HepG2 (cell line): Measurements from ENCODE around the gene BANP. TPM values are rescaled to one million over a fixed set of nuclear protein-coding genes. Genes with fewer than 3 reads are reported as not detected.

Source experiments
- ADNP ChIP-seq: sonication (generic); formaldehyde crosslinking; IDR thresholded peaks from 2 replicates; pipeline ENCODE4 v1.4.0; 2020; ENCODE audit warnings: missing genetic modification reagents
- CREB3 ChIP-seq: sonication (generic); formaldehyde crosslinking; IDR thresholded peaks from 2 replicates; pipeline ENCODE4 v1.5.0; 2020; ENCODE audit warnings: missing genetic modification reagents
- FOXP4 ChIP-seq: sonication (generic); formaldehyde crosslinking; IDR thresholded peaks from 2 replicates; pipeline ENCODE4 v1.4.0; 2020; ENCODE audit warnings: missing genetic modification reagents
- HOXD1 ChIP-seq: sonication (generic); formaldehyde crosslinking; IDR thresholded peaks from 2 replicates; pipeline ENCODE4 v1.5.0; 2020; ENCODE audit warnings: missing genetic modification reagents
- MYPOP ChIP-seq: sonication (generic); formaldehyde crosslinking; IDR thresholded peaks from 2 replicates; pipeline ENCODE4 v1.8.1; 2023; ENCODE audit warnings: mild to moderate bottlenecking, moderate library complexity, missing genetic modification reagents
- RORA ChIP-seq: sonication (generic); formaldehyde crosslinking; IDR thresholded peaks from 2 replicates; pipeline ENCODE4 v1.5.0; 2020; ENCODE audit warnings: mild to moderate bottlenecking, missing genetic modification reagents, moderate library complexity
- SP4 ChIP-seq: sonication (generic); formaldehyde crosslinking; IDR thresholded peaks from 2 replicates; pipeline ENCODE4 v1.8.1; 2023; ENCODE audit warnings: mild to moderate bottlenecking, missing genetic modification reagents
- SSRP1 ChIP-seq: IDR thresholded peaks from 2 replicates; pipeline ENCODE4 v1.6.1; 2016; ENCODE audit warnings: control low read depth
- STAT6 ChIP-seq: sonication (generic); formaldehyde crosslinking; IDR thresholded peaks from 2 replicates; pipeline ENCODE4 v1.4.0; 2020; ENCODE audit warnings: missing genetic modification reagents, mild to moderate bottlenecking, borderline replicate concordance
- ZBTB2 ChIP-seq: sonication (generic); formaldehyde crosslinking; IDR thresholded peaks from 2 replicates; pipeline ENCODE4 v1.8.0; 2022; ENCODE audit warnings: low read depth, missing genetic modification reagents
- ZNF180 ChIP-seq: sonication (generic); formaldehyde crosslinking; IDR thresholded peaks from 2 replicates; pipeline ENCODE4 v1.4.0; 2020; ENCODE audit warnings: low read depth, missing genetic modification reagents, borderline replicate concordance
- ZNF326 ChIP-seq: sonication (generic); formaldehyde crosslinking; IDR thresholded peaks from 2 replicates; pipeline ENCODE4 v1.4.0; 2020; ENCODE audit warnings: missing genetic modification reagents, borderline replicate concordance
- ZNF441 ChIP-seq: sonication (generic); formaldehyde crosslinking; IDR thresholded peaks from 2 replicates; pipeline ENCODE4 v1.7.0; 2021; ENCODE audit warnings: missing genetic modification reagents, borderline replicate concordance
- ZNF672 ChIP-seq: sonication (generic); formaldehyde crosslinking; IDR thresholded peaks from 2 replicates; pipeline ENCODE4 v1.8.1; 2022; ENCODE audit warnings: missing genetic modification reagents
- ZNF776 ChIP-seq: sonication (generic); formaldehyde crosslinking; IDR thresholded peaks from 2 replicates; pipeline ENCODE4 v1.4.0; 2020; ENCODE audit warnings: mild to moderate bottlenecking, missing genetic modification reagents
- ZSCAN29 ChIP-seq: sonication (generic); formaldehyde crosslinking; conservative IDR thresholded peaks from 2 replicates; pipeline ENCODE4 v1.4.0; 2020; ENCODE audit warnings: mild to moderate bottlenecking, missing genetic modification reagents
- polyA plus RNA-seq, 8 experiments: library from polyadenylated mRNA; depleted of rRNA in 3 of 8; stranded (reverse) in 7 of 8; unstranded in 1 of 8; fragments of >200 nt; fragmentation: Illumina TruSeq in 4 of 8; extraction: Trizol in 4 of 8; gene quantifications; 2 replicates each; pipeline versions ENCODE4 v1.2.1 to v1.2.3, GENCODE V29; 2011 to 2016; ENCODE audit warnings: low read depth in 4 of 8, missing spikeins in 1 of 8, mixed read lengths in 1 of 8; ENCODE audit not compliant: insufficient read depth in 1 of 8
- total RNA-seq, 5 experiments: library from RNA; depleted of rRNA; stranded (reverse); fragments of >200 nt; fragmentation: Illumina TruSeq; extraction: Trizol; gene quantifications; 2 replicates each; pipeline ENCODE4 v1.2.3, GENCODE V29; 2016; ENCODE audit warnings: low read depth in 1 of 5
- TF ChIP-seq, protein P1 (sequence below): sonication (generic); formaldehyde crosslinking; IDR thresholded peaks from 2 replicates; pipeline ENCODE4 v1.8.1; 2022; ENCODE audit warnings: low read depth, mild to moderate bottlenecking, missing genetic modification reagents

The BANP gene
- total and polyA plus RNA-seq, 2 of the 13 experiments (the other 11 are each of a cell fraction or from before 2014, with no cell fraction given), result 20.2 to 23.8 TPM

DNA sequence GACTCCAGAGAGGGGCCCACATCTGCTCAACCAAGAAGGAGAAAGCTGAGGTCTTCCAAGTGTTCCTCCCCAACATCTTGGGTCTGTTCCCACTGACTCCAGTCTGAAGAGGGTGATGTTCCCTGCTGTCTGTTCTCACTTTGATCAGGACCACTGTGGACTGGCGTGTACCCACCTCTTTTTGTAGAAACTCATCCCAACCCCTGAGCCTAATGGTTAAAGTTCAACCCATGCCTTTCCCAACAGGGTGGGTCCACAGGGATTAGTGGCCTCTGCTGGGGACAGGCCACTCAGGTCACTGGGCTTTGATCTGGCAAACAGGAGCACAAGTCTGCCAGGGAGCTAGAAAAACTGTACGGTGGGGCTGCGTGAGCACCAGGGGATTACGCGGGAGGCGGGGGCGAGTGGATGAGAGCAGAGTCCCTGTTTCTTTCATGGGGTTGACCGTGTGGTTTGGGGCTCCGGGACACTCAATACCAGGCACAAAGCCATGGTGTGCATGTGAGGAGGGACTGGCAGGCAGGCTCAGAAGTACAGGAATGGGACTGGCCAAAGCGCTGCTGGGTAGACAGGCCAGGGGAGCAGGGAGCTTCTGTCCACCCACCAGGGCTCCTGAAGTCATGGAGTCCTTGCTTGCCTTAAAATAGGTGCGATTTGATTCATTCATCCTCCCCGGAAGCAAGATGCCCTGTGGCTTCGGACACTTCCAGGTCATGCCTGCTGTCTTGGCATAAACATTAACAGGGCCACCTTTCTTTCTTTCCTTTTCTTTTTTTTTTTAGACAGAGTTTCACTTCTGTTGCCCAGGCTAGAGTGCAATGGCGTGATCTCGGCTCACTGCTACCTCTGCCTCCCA lies 14.6 kb upstream of the BANP start, which contains the start of gene CA5A (continued):
- TF ChIP-seq ZNF672 (CRISPR knock-in tag), result no peak
- TF ChIP-seq STAT6 (CRISPR knock-in tag), result peak; percentile 84; the same call in 1 of the 2 replicates
- TF ChIP-seq, protein P1, sequence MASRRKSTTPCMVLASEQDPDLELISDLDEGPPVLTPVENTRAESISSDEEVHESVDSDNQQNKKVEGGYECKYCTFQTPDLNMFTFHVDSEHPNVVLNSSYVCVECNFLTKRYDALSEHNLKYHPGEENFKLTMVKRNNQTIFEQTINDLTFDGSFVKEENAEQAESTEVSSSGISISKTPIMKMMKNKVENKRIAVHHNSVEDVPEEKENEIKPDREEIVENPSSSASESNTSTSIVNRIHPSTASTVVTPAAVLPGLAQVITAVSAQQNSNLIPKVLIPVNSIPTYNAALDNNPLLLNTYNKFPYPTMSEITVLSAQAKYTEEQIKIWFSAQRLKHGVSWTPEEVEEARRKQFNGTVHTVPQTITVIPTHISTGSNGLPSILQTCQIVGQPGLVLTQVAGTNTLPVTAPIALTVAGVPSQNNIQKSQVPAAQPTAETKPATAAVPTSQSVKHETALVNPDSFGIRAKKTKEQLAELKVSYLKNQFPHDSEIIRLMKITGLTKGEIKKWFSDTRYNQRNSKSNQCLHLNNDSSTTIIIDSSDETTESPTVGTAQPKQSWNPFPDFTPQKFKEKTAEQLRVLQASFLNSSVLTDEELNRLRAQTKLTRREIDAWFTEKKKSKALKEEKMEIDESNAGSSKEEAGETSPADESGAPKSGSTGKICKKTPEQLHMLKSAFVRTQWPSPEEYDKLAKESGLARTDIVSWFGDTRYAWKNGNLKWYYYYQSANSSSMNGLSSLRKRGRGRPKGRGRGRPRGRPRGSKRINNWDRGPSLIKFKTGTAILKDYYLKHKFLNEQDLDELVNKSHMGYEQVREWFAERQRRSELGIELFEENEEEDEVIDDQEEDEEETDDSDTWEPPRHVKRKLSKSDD (CRISPR knock-in tag), result peak; percentile 96
- no peak for TF ChIP-seq CREB3 (CRISPR knock-in tag)
- no peak for TF ChIP-seq ZSCAN29 (CRISPR knock-in tag)
- no peak for TF ChIP-seq ZNF326
- peak; percentile 88 for TF ChIP-seq FOXP4
- TF ChIP-seq ZNF776 (CRISPR knock-in tag), result no peak; the same call in 1 of the 2 replicates
- TF ChIP-seq ZNF441 (CRISPR knock-in tag), result 0 out of 2 replicates have a peak, but pooled peaks have one; percentile 37
- no peak for TF ChIP-seq ZNF180 (CRISPR knock-in tag)
- TF ChIP-seq MYPOP (CRISPR knock-in tag), result peak; percentile 92
- TF ChIP-seq ADNP (CRISPR knock-in tag), result 0 out of 2 replicates have a peak, but pooled peaks have one; percentile 20
- no peak for TF ChIP-seq ZBTB2 (CRISPR knock-in tag)
- peak; percentile 76; the same call in 1 of the 2 replicates for TF ChIP-seq HOXD1 (CRISPR knock-in tag)
- TF ChIP-seq SSRP1 (CRISPR knock-in tag), result peak; percentile 85
- peak; percentile 70 for TF ChIP-seq SP4 (CRISPR knock-in tag)
- TF ChIP-seq RORA, result no peak; the same call in 1 of the 2 replicates
